NCI-H1417 (cell line): Measurements from ENCODE around the gene SHISA8.

Experiments
- DNase-seq, 3 experiments: peaks; one replicate each; lab custom pipeline; 2025; lab: John Stamatoyannopoulos, UW

SHISA8 gene

DNA sequence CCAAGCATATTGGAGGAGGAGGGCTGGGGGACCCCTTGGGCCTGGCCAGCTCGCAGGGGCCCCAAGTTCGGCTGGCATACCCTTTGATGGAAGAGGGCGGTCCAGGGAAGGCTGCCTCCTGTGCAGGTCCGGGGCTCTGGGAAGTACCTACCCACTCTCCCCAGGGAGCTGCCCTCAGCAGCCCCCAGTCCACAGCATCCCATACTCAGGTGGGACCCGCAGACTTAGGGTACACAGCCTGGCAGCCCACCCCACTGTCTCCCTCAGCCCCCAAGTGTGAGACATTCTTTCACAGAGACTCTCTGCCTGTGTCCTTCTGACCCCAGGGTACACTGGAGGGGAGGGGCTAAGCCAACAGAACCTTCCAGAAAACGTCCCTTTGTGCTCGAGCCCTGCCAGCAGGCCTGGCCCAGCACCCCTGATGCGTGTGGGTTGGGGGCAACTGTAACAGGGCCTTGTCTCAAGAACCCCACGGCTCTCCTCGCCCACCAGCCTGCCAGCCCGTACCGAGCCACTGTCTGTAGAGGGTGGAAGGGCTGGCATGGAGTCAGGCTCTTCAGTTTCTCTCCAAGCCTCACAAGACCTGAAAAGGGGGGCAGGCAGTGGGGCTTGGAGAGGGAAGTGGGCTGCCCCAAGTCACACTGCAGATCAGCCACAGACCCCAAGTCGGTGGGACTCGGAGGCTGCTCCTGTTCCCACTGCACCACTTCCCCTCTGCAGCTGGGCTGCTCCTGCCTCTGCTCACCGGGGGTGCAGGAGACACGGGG is 18.7 kb upstream of the SHISA8 start:
- DNase-seq = no peak

DNA sequence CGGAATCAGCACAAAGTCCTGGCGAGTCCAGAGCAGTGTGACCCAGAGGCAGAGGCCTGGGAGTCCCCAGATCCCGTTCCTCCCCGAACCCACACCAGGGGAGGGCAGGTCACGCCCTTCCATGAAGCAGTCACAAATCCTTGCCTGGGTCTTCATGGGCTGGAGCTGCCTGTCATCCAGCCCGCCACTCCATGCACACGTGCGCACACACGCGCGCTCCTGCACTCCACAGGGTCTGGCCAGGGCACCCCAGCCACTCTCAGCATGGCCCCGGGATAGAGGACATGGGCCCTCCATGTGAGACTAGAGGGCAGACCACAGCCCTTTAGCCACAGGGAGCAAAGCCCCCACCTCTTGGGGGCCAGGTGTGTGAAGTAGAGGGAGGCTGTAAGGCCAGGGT is 17.5 kb upstream of the SHISA8 start:
- DNase-seq = no peak

DNA sequence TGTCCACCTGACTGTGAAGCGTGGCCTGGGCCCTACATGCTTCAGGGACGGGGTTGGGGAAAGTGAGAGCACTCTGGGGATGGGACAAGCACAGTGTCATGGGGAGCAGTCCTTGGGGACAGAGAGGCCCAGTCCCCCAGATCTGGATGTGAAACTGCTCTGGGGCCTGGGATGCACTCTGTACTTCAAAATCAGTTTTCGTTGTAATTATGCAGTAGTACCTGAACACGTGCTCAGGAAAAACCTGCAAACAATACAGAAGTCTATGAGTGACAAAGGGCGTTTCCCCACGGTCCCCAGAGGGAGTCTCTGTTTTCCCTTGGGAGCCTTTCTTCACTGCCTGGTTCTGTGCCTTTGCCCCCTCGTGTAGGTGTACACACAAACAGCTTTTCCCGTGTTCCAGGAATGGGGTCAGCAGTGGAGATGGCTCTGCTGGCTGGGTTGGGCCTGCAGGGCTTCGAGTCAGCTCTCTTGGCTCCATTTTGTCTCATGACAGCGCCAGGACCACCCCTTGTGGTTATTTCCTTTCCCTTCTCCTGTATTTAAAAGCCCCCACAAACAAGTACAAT is 16.9 kb upstream of the SHISA8 start:
- DNase-seq = peak in 1 of 3 experiments; percentile 3

DNA sequence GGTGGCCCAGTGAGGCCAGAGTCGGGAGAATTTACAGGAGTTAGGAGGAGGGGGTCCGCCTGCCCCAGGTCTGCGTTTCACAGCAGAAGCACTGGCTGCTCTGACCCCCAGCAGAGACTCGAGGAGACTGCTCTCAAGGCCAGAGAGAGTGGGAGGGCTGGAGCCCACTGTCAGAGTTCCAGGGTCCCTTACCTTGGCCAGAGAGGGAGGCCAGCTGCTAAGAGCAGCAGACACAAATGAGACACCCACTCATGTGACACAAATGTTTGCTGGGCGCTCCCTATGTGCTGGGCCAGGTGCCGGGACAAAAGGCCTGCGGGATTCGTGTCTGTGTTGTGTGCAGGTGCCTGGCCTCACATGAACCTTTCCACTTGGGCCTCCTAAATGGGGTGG is 14.5 kb upstream of the SHISA8 start:
- DNase-seq = peak in 2 of 3 experiments; percentile 18 to 52

DNA sequence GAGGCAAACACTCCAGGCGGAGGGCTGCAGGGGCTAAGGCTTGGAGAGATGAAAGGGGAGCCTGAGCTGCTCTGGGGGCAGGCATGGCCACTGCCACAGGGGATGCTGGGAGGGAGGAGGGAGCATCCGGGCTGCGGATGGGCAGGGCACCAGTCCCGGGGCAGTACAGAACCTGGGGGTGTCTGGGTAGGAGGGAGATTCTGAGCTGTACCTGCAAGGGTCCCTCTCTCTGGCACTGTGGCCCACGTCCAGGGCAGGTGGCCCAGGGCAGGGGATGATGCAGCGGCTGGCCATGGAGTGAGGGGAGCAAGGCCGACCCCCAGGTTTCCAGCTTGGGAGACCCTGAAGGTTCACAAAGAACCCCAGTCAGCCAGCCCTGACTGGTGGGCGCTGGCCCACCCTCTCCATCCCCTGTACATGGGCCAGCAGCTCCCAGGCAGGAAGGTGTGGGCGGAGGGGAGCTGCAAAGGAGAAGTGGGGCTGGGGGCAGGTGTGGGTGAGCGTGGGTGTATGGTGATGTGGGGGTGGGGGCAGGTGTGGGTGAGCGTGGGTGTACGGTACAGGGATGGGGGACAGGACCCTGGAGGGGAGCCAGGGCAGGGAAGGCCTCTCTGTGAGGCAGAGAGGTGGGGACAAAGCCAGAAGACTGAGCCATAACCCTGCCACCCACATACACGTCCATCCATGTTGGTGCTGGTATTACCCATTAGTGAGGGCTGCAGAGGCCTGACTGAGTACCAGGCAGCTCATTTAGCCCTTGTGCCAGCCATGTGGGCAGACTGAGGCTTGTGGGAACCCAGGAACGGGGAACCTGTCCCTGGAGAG is 13.9 kb upstream of the SHISA8 start:
- peak in 2 of 3 experiments; percentile 18 to 35 for DNase-seq

DNA sequence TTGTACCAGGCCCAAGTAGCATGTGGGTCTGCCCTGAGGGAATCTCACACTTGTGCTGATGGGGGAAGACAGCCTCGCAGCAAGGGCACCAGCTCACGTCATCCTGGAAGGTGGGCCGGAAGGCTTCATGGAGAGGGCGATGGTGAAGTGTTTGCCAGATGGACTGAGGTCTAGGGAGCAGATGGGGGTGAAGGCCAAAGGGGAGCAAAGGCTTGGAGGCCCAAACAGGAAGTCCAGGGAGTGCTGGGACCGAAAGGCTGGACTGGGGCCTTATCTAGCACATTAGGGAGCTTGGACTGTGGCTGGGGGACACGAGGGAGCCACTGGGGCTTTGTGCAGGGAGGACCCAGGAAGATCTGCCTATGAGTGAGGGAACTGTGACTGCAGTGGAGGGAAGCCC is 12.9 kb upstream of the SHISA8 start:
- DNase-seq = no peak

DNA sequence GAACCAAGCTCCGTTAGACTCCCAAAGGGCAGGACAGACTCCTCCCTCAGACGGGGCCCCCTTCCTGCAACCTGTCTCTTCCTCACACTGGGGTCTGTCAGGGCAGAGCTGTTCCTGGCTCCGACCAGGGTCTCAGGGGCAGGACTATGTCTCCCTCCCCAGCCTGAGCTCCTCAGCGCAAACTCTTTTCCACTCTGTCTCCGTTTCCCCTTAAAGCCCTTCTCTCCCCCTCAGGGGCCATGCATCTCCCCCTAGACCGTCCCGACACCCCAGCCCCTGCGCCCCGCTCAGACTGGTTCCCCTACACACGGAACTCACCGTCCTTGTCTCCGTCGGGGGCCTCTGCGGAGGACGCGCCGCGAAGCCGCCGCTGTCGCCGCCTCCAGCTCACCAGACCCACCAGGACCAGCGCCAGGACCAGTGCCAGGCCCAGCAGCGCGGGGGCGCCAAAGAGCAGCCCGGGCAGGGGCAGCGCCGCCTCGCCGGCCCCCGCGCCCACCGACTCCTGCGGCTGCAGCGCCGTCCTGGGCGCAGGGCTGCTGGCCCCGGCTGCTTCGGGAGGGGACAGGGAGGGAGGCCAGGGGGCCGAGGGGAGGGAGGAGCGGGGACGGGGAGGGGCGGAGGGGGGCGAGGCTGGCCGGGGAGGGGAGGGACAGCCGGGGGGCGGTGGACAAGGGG is 11.0 kb upstream of the SHISA8 start:
- DNase-seq = peak; percentile 12 to 44 (median 31)

DNA sequence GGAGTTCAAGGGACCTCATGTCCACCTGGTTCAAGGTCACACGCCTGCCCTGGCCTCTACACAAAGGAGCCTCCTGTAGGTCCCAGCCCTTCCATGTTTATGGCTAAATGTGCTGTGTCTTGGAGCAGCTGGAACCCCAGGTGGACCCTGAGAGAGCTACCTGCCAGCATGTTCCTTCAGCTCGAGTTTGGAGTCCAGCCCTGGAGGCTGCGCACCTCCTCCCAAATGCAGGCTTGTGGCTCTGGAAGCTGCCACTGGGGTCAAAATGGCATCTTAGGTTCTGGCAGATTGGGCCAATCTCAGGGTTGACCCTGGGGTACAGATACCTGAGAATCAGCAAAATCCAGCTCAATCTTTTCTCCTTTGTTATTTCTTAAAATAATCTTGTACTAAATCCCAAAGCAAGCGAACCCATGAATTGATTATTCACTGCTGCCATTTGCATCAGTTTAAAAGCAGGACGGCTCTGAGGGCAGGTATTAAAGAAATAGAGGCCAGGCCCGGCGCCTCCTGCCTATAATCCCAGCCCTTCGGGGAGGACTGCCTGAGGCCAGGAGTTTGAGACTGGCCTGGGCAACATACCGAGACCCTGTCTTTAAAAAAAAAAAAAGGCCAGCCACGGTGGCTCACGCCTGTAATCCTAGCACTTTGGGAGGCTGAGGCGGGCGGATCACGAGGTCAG is 8.9 kb upstream of the SHISA8 start:
- DNase-seq = no peak

DNA sequence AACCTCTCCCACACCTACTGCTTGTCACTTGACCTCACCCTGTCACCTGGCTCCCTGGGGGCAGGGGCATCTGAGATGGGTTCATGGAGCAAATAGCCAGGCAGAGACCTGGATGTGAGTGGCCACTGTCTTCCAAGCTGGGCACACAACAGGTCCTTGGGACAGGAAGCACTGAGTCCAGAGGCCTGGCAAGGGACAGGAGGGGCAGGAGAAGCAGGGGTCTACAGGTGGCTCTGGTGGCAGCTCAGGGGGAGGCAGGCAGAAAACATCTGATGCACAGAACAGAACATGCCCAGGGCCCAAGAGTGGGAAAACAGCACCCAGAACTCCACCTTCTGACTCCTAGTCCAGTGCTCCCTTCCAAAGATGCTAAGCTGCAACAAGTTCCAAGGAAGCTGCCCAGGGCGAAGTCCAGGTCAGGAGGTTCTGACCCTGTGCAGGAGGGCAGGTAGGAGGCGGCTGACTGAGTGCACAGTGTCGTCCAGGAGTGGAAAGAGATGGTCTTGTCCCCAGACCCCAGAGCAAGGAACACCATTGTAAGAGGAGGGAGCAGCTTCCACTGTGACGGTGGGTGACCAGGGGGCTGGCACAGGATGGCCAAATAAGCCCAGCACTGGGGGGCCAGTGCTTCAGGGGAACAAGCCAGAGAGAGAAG is 8.2 kb upstream of the SHISA8 start:
- no peak for DNase-seq

DNA sequence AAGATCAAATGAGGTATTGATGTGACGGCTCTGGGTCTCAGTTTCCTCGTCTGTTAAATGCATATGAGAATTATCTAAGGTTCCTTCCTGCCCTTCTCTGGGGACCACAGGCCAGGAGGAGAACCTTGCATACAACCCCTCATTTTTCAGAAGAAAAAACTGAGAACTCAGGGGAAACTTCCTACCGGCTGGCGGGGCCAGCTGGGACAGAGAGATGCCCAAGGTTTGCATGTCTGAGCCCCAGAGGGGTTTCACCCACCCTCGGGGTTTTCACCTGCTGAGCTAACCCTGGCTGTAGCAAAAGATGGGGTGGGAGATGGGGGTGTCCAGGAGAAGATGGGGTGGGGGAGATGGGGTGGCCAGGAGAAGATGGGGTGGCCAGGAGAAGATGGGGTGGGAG is 7.5 kb upstream of the SHISA8 start:
- DNase-seq = no peak

DNA sequence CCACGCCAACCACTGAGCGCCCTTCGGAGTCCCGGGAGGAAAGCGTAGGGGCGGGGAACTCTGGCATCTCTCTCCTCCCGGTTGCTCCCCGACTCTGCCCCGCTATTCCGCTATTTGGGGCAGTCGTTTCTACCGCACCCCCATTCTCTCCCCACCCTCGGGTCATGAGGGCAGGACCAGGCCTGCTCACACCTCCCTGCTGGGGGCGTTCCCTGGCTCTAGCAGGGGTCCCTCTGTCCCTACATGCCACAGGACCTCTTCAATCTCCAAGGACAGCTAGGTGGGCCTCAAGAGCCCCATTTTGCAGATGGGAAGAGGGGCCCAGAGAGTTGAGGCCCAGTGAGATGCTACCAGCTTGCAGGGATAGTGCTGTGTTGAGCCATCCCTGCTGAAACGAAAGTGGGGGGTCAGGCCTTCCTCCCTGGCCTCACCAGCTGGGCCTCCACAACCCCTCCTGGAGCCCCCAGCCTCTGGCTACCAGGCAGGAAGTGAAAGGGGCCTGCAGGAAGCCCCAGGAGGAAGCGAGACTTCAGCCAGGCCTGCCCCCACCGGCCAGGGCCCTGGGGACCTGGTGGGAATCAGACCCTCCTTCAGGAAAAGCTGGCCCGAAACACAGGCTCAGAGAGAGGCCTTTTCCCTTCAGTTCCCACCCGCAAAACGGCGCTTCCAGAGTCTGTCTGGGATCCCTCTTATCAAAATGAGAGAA is 5.5 kb upstream of the SHISA8 start:
- no peak for DNase-seq

DNA sequence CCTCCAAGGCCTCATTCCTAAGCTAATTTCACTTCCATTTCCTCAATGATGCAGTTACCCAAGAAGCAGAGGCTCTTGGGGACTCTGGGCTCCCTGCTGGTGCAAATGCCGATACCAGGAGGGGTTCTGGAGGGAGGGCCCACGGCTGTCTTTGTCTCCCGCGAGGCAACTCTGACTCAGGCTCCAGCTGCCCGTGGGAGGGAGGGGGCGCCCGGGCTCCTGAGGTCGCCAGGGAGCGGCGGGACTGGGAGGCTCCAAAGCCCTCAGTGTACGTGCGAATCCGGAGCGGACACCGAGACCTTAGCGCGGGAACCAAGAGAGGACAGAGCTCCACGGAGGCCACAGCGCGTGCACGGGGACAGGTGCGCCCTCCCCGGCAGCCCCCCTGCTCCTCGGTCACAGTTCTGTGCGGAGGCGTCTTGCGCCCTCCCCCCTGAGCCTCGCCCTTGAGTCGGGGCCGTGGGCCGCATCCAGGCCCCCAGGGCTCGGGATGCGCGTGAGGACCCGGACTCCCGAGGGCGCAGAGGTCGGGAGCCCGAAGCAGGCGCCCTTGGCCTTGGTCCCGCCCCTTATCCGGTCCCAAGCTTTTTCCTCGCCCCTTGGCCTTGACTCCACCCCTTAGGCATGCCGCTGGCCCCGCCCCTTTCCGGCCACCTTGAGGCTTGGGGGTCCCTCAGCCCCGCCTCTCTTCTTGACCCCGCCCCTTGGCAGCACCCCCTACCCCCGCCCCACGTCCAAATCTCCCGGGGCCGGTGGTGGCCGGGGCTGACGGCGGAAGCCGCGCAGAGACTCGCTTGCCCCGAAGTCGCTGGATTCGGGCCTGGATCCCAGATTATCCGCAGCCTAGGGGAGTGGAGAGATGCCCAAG is 4.7 kb upstream of the SHISA8 start:
- DNase-seq = no peak

DNA sequence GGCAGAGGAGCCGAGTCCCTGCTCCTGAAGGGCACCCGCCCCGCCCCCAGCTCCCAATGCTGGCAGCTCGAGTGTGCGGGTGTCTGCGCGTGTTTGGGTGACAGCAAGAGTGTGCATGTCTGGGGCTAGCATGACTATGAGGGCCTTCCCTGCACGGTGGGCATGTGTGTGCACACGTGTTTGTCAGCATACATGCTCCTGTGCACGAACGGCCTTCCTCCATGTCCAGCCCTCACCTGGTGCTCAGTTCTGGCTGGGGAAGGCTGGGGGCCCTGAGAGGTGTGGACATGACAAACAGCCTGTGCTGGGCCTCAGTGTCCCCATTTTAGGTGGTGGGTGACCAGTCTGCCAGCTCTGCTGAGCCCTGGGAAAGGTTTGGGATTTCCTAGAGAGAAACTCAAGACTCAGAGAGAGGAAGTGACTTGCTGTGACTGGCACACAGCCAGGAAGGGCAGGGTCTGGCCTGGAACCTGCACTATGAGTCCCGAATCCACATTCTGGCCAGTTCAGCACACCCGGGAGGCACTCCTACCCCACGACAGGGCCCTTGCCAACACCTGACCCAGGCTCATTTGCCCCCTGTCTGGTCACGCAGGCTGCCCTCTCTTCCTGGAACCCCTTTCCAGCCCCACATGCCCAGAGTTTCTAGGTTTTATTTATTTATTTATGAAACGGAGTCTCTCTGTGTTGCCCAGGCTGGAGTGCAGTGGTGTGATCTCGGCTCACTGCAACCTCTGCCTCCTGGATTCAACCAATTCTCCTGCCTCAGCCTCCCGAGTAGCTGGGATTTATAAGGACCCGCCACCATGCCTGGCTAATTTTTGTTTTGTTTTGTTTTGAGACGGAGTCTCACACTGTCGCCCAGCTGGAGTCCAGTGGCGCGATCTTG is 3.3 kb upstream of the SHISA8 start:
- peak in 2 of 3 experiments; percentile 24 to 65 for DNase-seq

DNA sequence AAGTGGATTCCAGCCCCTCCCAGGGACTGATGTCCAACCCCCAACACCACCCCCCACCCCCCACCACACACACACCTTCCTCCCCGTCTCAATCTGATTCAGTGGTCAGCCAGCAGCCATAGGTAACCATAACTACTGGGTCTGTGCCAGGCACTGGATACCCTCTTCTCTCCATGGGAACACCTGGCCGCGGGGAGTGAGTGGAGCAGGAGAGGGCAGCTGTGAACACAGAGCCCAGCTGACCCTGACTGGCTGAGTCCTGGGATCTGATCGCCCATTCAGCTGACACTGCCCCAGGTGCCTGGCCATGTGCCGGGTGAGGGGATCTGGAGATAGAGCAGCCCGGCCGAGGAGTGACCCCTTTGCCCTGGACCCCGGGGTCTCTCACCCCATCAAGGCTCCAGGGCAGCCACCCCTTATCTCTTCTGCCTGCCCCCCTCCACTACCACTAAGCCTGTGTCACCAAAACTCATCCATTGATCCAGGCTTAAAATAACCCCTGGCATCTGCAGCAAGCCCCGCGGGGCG is 2.6 kb upstream of the SHISA8 start:
- peak in 2 of 3 experiments; percentile 59 to 82 for DNase-seq

DNA sequence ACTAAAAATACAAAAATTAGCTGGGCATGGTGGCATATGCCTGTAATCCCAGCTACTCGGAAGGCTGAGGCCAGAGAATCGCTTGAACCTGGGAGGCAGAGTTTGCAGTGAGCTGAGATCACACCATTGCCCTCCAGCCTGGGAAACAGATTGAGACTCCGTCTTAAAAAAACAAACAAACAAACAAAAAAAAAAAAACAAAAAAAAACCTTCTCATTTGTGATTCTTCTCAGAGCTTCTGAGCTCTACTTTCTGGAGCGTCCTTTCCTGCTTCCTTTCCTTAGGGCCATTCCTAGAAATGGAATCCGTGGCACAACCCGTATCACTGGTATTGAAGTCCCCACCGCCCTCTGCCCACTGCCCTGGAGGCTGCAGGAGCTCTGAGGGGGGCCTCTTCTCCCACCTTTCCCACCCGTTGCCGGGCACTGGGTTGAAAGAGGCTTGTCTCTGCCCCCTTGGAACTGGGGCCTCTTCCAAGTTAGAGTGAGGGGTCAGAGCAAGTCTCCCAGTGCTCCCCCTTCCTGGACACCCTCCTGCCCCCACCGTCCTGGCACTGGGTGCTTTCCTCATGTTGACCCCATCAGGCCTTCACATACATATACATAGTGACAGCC is 2.0 kb upstream of the SHISA8 start:
- DNase-seq = no peak

DNA sequence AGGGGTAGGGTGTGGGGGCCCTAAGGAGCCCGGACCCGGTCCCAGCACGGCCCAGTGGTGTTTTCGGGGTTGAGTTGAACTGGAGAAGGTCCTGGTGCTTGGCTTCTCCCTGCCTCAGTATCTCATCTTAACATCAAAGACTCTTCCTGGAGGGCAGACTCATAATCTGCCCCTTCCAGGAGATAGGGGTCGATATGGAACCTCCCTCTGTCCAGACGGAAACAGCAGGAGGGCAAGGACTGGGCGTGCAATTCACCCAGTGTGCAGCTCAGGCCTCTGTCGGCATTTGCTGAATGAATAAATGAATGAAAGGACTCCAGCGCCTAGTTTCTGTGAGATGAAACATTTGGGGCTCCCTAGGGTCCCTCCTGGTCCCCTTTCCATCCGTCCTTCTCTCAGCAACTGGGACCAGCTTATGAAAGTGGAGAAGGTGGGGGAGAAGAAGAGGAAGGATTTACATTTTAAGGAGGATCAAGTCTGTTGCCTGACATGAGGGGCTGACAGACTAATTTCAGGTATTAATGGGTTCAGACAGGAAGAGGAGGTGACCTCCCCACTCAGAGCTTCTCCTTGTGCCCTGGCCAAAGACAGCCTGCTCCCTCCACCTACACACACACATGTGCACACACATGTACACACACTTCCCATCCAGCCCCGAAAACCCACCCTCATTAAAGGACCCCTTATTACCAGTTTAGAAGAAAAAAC is 1.1 kb upstream of the SHISA8 start:
- DNase-seq = no peak

DNA sequence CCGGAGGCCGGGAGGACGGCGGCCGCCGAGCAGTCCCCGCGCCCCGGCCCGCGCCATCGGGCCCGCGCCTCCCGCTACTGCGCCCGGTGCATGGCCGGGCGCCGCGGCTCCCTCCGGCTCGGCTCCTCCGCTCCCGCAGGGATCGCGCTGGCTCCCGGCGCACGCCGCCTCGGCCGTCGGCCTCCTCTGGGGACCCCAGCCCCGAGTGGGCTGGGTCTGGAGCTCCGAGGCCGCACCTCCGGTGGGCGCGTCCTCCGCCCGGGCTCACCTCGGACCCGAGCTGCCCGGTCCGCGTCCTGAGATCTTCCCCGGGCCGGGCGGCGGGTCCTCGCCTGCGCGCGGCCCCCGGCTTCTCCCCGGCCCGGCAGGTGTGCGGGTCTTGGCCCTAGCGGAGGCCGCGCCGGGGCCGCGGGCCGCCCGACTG is 251 bp downstream of the SHISA8 start:
- peak in 2 of 3 experiments; percentile 27 to 61 for DNase-seq
